Mesendoderm (in vitro differentiated cells): ENCODE results near the gene VARS1. TPM values are rescaled to one million over a fixed set of nuclear protein-coding genes. Genes with fewer than 3 reads are reported as not detected.
A peak's percentile ranks its signal among the peaks of the same experiment; 100 is the strongest.

Experiments used
- DNase-seq: peaks from one replicate; pipeline ENCODE4 v3.0.0; 2013
- H2AK5ac ChIP-seq: 2 replicates; pipeline ENCODE4 v1.6.1; 2013; ENCODE audit warnings: low read length, inconsistent platforms
- H2BK120ac ChIP-seq: 2 replicates; pipeline ENCODE4 v1.6.1; 2013; ENCODE audit warnings: low read depth, mild to moderate bottlenecking, low read length, moderate library complexity, mixed read lengths
- H2BK15ac ChIP-seq: replicated peaks from 2 replicates; pipeline ENCODE4 v1.6.1; 2013; ENCODE audit warnings: low read depth, mild to moderate bottlenecking, moderate library complexity
- H2BK5ac ChIP-seq: 2 replicates; pipeline ENCODE4 v1.6.1; 2013; ENCODE audit warnings: low read length, inconsistent platforms
- H3K18ac ChIP-seq: 2 replicates; pipeline ENCODE4 v1.6.1; 2013; ENCODE audit warnings: mild to moderate bottlenecking, low read length, mixed read lengths
- H3K23ac ChIP-seq: one replicate; pipeline ENCODE4 v1.6.1; 2013; ENCODE audit warnings: low read length
- H3K27ac ChIP-seq: 2 replicates; pipeline ENCODE4 v1.5.1; 2013; ENCODE audit warnings: low read depth, mild to moderate bottlenecking, inconsistent platforms, low read length, moderate library complexity
- H3K27me3 ChIP-seq: 2 replicates; pipeline ENCODE4 v1.6.1; 2013; ENCODE audit warnings: low read length, control low read depth, mild to moderate bottlenecking, inconsistent platforms; ENCODE audit not compliant: insufficient read depth, poor library complexity
- H3K36me3 ChIP-seq: 2 replicates; pipeline ENCODE4 v1.6.1; 2013; ENCODE audit warnings: low read length, inconsistent platforms; ENCODE audit not compliant: control insufficient read depth, insufficient read depth
- H3K4ac ChIP-seq: one replicate; pipeline ENCODE4 v1.6.1; 2013; ENCODE audit warnings: low read depth, mild to moderate bottlenecking, low read length, moderate library complexity
- H3K4me1 ChIP-seq: 2 replicates; pipeline ENCODE4 v1.6.1; 2013; ENCODE audit warnings: low read depth, low read length, inconsistent platforms; ENCODE audit not compliant: control insufficient read depth
- H3K4me2 ChIP-seq: 2 replicates; pipeline ENCODE4 v1.6.1; 2013; ENCODE audit warnings: low read length
- H3K4me3 ChIP-seq: 2 replicates; pipeline ENCODE4 v1.5.1; 2013; ENCODE audit warnings: mild to moderate bottlenecking, low read length
- H3K56ac ChIP-seq: one replicate; pipeline ENCODE4 v1.6.1; 2013; ENCODE audit warnings: low read length
- H3K79me1 ChIP-seq: 2 replicates; pipeline ENCODE4 v1.6.1; 2013; ENCODE audit warnings: low read length, inconsistent platforms
- H3K79me2 ChIP-seq: 2 replicates; pipeline ENCODE4 v1.6.1; 2013; ENCODE audit warnings: mild to moderate bottlenecking, low read length; ENCODE audit not compliant: control insufficient read depth, insufficient read depth
- H3K9ac ChIP-seq: 2 replicates; pipeline ENCODE4 v1.6.1; 2013; ENCODE audit warnings: low read length, inconsistent platforms
- H4K5ac ChIP-seq: one replicate; pipeline ENCODE4 v1.6.1; 2013; ENCODE audit warnings: low read length
- H4K8ac ChIP-seq: one replicate; pipeline ENCODE4 v1.6.1; 2013; ENCODE audit warnings: low read depth, mild to moderate bottlenecking, control low read depth, low read length, moderate library complexity
- WGBS: extraction: QIAGEN DNeasy Blood & Tissue Kit; methylation state at CpG from one replicate; pipeline ENCODE4 v1.1.7; 2013; ENCODE audit warnings: low lambda C conversion rate, missing lambda C conversion rate; ENCODE audit not compliant: insufficient coverage; ENCODE audit errors: extremely low coverage; 5-methylcytosine and 5-hydroxymethylcytosine counted together
- small RNA-seq: library from polyadenylated mRNA; stranded (forward); fragments of <200 nt; extraction: miRNeasy Mini kit (QIAGEN cat#:217004); gene quantifications from one replicate; pipeline ENCODE3, GENCODE V24; 2013; ENCODE audit not compliant: insufficient read depth

The VARS1 gene

GRCh38 chr6:31752739-31753319 lies 42.7 kb downstream of the VARS1 start:
- Histone ChIP-seq H2BK5ac (no peak overlapping the region), H2AK5ac (no peak overlapping the region), H3K18ac (no peak overlapping the region), H3K56ac (no peak overlapping the region), H2BK120ac (no peak overlapping the region), H3K4me1 (peaks cover 1% of the 10 kb centered on the region), H3K4ac (no peak overlapping the region), H3K79me2 (no peaks in the 10 kb centered on the region), H3K23ac (no peak overlapping the region), H4K8ac (no peak overlapping the region), H3K9ac (no peak overlapping the region), H4K5ac (no peak overlapping the region), H3K79me1 (no peaks in the 10 kb centered on the region), H2BK15ac (no peak overlapping the region), H3K27me3 (no peaks in the 10 kb centered on the region), H3K36me3 (no peaks in the 10 kb centered on the region), H3K4me3 (no peak overlapping the region), H3K27ac (no peak overlapping the region), H3K4me2 (no peak overlapping the region)
- WGBS = no CpG with 5 or more reads among the region's 8 CpGs
- no peak for DNase-seq

GRCh38 chr6:31750411-31751022 lies 45.0 kb downstream of the VARS1 start:
- Histone ChIP-seq H4K8ac (no peak overlapping the region), H2AK5ac (no peak overlapping the region)
- WGBS = no CpG with 5 or more reads among the region's 7 CpGs

DNA sequence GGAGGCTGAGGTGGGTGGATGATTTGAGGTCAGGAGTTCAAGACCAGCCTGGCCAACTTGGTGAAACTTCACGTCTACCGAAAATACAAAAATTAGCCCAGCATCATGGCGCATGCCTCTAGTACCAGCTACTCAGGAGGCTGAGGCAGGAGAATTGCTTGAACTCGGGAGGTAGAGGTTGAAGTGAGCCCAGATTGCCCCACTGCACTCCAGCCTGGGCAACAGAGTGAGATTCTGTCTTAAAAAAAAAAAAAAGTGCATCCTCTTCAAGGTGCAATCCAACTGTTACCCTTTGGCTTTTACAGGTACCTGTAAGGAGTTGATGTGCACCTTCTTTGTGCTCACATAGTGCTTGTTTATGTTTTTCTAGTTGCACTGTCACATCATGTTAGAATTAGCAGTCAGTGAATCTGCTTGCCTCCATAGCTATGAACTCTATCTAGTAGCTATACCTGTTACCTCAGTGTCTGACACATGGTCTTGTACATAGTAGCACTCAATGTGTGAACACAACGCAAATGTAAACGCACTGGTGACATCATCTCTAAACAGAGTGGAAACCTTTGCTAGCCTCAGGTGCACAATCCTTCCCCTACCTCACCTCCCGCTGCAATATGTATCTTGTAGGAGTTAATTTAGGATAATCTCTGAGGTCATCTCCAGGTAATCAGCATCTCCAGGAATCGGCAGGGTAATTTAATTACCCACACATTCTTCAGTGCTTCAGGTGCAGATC lies 46.1 kb downstream of the VARS1 start:
- DNase-seq = peak; percentile 39
- H3K56ac ChIP-seq = no peak overlapping the region
- no peak overlapping the region for H2BK5ac ChIP-seq
- H3K27ac ChIP-seq = no peak overlapping the region
- H3K36me3 ChIP-seq = no peaks in the 10 kb centered on the region
- no peaks in the 10 kb centered on the region for H3K79me1 ChIP-seq
- no peak overlapping the region for H2BK15ac ChIP-seq
- H4K5ac ChIP-seq = no peak overlapping the region
- H3K23ac ChIP-seq = no peak overlapping the region
- H3K18ac ChIP-seq = no peak overlapping the region
- no peak overlapping the region for H3K4me2 ChIP-seq
- H3K4ac ChIP-seq = no peak overlapping the region
- no peak overlapping the region for H3K4me3 ChIP-seq
- no peak overlapping the region for H2AK5ac ChIP-seq
- no peak overlapping the region for H3K9ac ChIP-seq
- no peaks in the 10 kb centered on the region for H3K27me3 ChIP-seq
- H3K79me2 ChIP-seq = no peaks in the 10 kb centered on the region
- H4K8ac ChIP-seq = no peak overlapping the region
- H2BK120ac ChIP-seq = no peak overlapping the region
- peaks cover 1% of the 10 kb centered on the region for H3K4me1 ChIP-seq
- WGBS = no CpG with 5 or more reads among the region's 8 CpGs

More at GRCh38 chr6:31750411-31751022, 45.0 kb downstream of the VARS1 start:
- Histone ChIP-seq H3K4ac (no peak overlapping the region), H3K36me3 (no peaks in the 10 kb centered on the region), H3K4me3 (no peak overlapping the region), H3K4me1 (peaks cover 1% of the 10 kb centered on the region), H3K79me2 (no peaks in the 10 kb centered on the region), H3K4me2 (no peak overlapping the region), H3K27ac (no peak overlapping the region), H3K23ac (no peak overlapping the region), H2BK120ac (no peak overlapping the region), H2BK5ac (no peak overlapping the region), H3K56ac (no peak overlapping the region), H3K79me1 (no peaks in the 10 kb centered on the region), H2BK15ac (no peak overlapping the region), H3K18ac (no peak overlapping the region), H4K5ac (no peak overlapping the region), H3K9ac (no peak overlapping the region), H3K27me3 (no peaks in the 10 kb centered on the region)
- DNase-seq = no peak

Small RNA genes within 50 kb of the gene (small RNA-seq; reads per million reads assigned to genes)
- gene MSH5-SAPCD1 = not detected
- gene RF00019 = not detected
- gene RNU6-850P = not detected
- gene SAPCD1 = not detected
- 13,366 reads per million, percentile 100 among the genes with 10 or more reads in this experiment for gene SNORD48
- gene SNORD52 = not detected
